SK-N-SH treated with all-trans-retinoic acid at 6 μM for 48 hours (cell line): ENCODE measurements around the gene CD68.

ENCODE experiments used
- SNAI2 ChIP-seq: fragments of 250-450 bp; sonication (Bioruptor Pico); IDR thresholded peaks from 2 replicates; pipeline ENCODE4 v1.5.0; 2020; ENCODE audit warnings: mild to moderate bottlenecking, moderate library complexity
- TF ChIP-seq, protein P1 (sequence below): fragments of 250-450 bp; sonication (Bioruptor Pico); IDR thresholded peaks from 2 replicates; pipeline ENCODE4 v1.8.0; 2021; ENCODE audit warnings: low read depth, mild to moderate bottlenecking, moderate library complexity, borderline replicate concordance

The CD68 gene

DNA sequence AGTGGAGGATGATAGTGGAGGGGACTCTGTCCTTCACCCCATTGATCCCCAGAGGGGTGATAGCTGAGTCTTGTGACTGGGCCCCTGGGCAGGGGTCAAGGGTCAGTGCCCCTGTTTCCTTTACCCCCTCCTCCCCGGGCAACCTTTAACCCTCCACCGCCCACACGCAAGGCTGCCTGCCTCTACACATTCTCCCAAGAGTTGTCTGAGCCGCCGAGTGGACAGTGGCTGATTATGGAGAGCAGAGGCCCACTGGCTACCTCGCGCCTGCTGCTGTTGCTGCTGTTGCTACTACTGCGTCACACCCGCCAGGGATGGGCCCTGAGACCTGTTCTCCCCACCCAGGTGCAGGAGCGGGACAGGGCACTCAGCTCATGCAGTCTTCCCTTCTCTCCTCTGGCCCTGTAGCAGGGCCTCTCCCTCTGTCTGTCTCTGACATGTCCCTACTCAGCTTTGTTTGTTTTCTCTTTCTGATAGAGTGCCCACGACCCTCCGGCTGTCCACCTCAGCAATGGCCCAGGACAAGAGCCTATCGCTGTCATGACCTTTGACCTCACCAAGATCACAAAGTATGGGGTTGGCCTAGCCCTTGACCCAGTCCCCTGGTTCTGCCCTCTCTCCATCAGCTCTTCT lies 50.6 kb downstream of the CD68 start, which contains the start of gene SHBG (continued):
- TF ChIP-seq, protein P1, sequence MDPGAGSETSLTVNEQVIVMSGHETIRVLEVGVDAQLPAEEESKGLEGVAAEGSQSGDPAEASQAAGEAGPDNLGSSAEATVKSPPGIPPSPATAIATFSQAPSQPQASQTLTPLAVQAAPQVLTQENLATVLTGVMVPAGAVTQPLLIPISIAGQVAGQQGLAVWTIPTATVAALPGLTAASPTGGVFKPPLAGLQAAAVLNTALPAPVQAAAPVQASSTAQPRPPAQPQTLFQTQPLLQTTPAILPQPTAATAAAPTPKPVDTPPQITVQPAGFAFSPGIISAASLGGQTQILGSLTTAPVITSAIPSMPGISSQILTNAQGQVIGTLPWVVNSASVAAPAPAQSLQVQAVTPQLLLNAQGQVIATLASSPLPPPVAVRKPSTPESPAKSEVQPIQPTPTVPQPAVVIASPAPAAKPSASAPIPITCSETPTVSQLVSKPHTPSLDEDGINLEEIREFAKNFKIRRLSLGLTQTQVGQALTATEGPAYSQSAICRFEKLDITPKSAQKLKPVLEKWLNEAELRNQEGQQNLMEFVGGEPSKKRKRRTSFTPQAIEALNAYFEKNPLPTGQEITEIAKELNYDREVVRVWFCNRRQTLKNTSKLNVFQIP, result no peak
- no peak for TF ChIP-seq SNAI2 (CRISPR knock-in tag)
- TF ChIP-seq, all 23 proteins: peak for 0
